ENCODE measurements around the gene FAM169A.
"Not testable (repeated sequence)": the region's sequence is repeated elsewhere in the genome, so short reads cannot be mapped to it uniquely, and the experiment has no call there.

Gene FAM169A

GRCh38 chr5:74894351-74894750 lies 28.2 kb upstream of the FAM169A start:
- no peak for TF ChIP-seq CTCF (IDR thresholded peaks at IDR 0.05; ENCODE audit: low read depth, low read length)
- DNase-seq (ENCODE audit: extremely low read depth, low read depth), result no peak

GRCh38 chr5:74892921-74893320 lies 26.7 kb upstream of the FAM169A start:
- no peak for TF ChIP-seq CTCF (IDR thresholded peaks at IDR 0.05; ENCODE audit: low read depth, low read length)
- no peak for DNase-seq (ENCODE audit: extremely low read depth, low read depth)

GRCh38 chr5:74889523-74890105 lies 23.4 kb upstream of the FAM169A start:
- no peak for TF ChIP-seq CTCF (IDR thresholded peaks at IDR 0.05; ENCODE audit: low read depth, low read length)
- DNase-seq (ENCODE audit: extremely low read depth, low read depth), result no peak

- TF ChIP-seq CTCF (IDR thresholded peaks at IDR 0.05; ENCODE audit: low read depth, low read length), result no peak
- DNase-seq (ENCODE audit: extremely low read depth, low read depth), result no peak
These were observed 21.9 kb upstream of the FAM169A start for GRCh38 chr5:74888117-74888516.

GRCh38 chr5:74885170-74885569 lies 19.0 kb upstream of the FAM169A start:
- no peak for TF ChIP-seq CTCF (IDR thresholded peaks at IDR 0.05; ENCODE audit: low read depth, low read length)
- no peak for DNase-seq (ENCODE audit: extremely low read depth, low read depth)

- not testable (repeated sequence) for DNase-seq (ENCODE audit: extremely low read depth, low read depth)
These were observed 16.4 kb upstream of the FAM169A start for GRCh38 chr5:74882379-74883134.

GRCh38 chr5:74877624-74878304 lies 11.6 kb upstream of the FAM169A start:
- TF ChIP-seq CTCF (IDR thresholded peaks at IDR 0.05; ENCODE audit: low read depth, low read length), result no peak
- DNase-seq (ENCODE audit: extremely low read depth, low read depth), result no peak
